GM23338 (cell line): Measurements from ENCODE around the gene B3GALT5. TPM values are rescaled to one million over a fixed set of nuclear protein-coding genes. Genes with fewer than 3 reads are reported as not detected.

Source experiments
- ATAC-seq: fragments of 200-7000 bp; cut with Tn5 transposase; 3 replicates; pipeline ENCODE4 v1.9.1; 2020
- DNase-seq: peaks from one replicate; pipeline ENCODE4 v3.0.0-alpha.2; 2015; ENCODE audit warnings: low spot score
- H2AFZ ChIP-seq: fragments of 200-600 bp; sonication (generic); 2 replicates; pipeline ENCODE4 v1.8.0; 2016; ENCODE audit warnings: antibody characterized with exemption, mild to moderate bottlenecking, moderate library complexity
- H3F3A ChIP-seq: fragments of 200-600 bp; sonication (generic); replicated peaks from 2 replicates; pipeline ENCODE4 v1.8.0; 2017; ENCODE audit warnings: antibody characterized with exemption, mixed run types, low read depth
- H3K27ac ChIP-seq: fragments of 200-600 bp; sonication (generic); 2 replicates; pipeline ENCODE4 v1.6.1; 2016; ENCODE audit warnings: low read depth
- H3K27me3 ChIP-seq: fragments of 200-600 bp; sonication (generic); 2 replicates; pipeline ENCODE4 v1.8.0; 2016; ENCODE audit warnings: mild to moderate bottlenecking, mixed run types, moderate library complexity; ENCODE audit not compliant: insufficient read depth
- H3K36me3 ChIP-seq: fragments of 200-600 bp; sonication (generic); 2 replicates; pipeline ENCODE4 v1.8.0; 2016; ENCODE audit warnings: mild to moderate bottlenecking; ENCODE audit not compliant: insufficient read depth
- H3K4me1 ChIP-seq: fragments of 200-600 bp; sonication (generic); 2 replicates; pipeline ENCODE4 v1.8.0; 2016; ENCODE audit warnings: mild to moderate bottlenecking, moderate library complexity; ENCODE audit not compliant: insufficient read depth
- H3K4me2 ChIP-seq: fragments of 200-600 bp; sonication (generic); 2 replicates; pipeline ENCODE4 v1.7.1; 2017; ENCODE audit warnings: mixed run types
- H3K4me3 ChIP-seq: fragments of 200-600 bp; sonication (generic); 2 replicates; pipeline ENCODE4 v1.6.1; 2016; ENCODE audit warnings: mixed run types
- H3K79me2 ChIP-seq: fragments of 200-600 bp; sonication (generic); replicated peaks from 2 replicates; pipeline ENCODE4 v1.8.0; 2017; ENCODE audit warnings: mild to moderate bottlenecking; ENCODE audit not compliant: insufficient read depth
- H3K9me2 ChIP-seq: fragments of 200-600 bp; sonication (generic); 2 replicates; pipeline ENCODE4 v1.8.0; 2017; ENCODE audit not compliant: insufficient read depth
- H4K20me1 ChIP-seq: fragments of 200-600 bp; sonication (generic); replicated peaks from 2 replicates; pipeline ENCODE4 v1.8.0; 2017; ENCODE audit warnings: mild to moderate bottlenecking; ENCODE audit not compliant: insufficient read depth
- H3K27ac Mint-ChIP-seq: 2 replicates; pipeline ENCODE4 v1.8.0; 2020; ENCODE audit warnings: inconsistent platforms, mild to moderate bottlenecking, moderate library complexity, mixed read lengths
- H3K27me3 Mint-ChIP-seq: 3 replicates; pipeline ENCODE4 v1.8.0; 2022; ENCODE audit warnings: low read depth, mild to moderate bottlenecking, moderate library complexity, mixed read lengths, inconsistent platforms; ENCODE audit not compliant: insufficient read depth, poor library complexity
- H3K36me3 Mint-ChIP-seq: 3 replicates; pipeline ENCODE4 v1.8.0; 2021; ENCODE audit warnings: low read depth, mild to moderate bottlenecking, inconsistent platforms, moderate library complexity, mixed read lengths
- H3K4me1 Mint-ChIP-seq: 3 replicates; pipeline ENCODE4 v1.8.0; 2020; ENCODE audit warnings: mild to moderate bottlenecking, inconsistent platforms, mixed read lengths
- H3K4me3 Mint-ChIP-seq: 3 replicates; pipeline ENCODE4 v1.8.0; 2021; ENCODE audit warnings: moderate library complexity, mild to moderate bottlenecking, inconsistent platforms, mixed read lengths
- H3K9me3 Mint-ChIP-seq: 3 replicates; pipeline ENCODE4 v1.8.0; 2020; ENCODE audit warnings: moderate library complexity, mild to moderate bottlenecking, inconsistent platforms, mixed read lengths
- CREB1 ChIP-seq: fragments of 250-450 bp; sonication (Bioruptor Pico); IDR thresholded peaks from 2 replicates; pipeline ENCODE4 v1.5.0; 2020; ENCODE audit warnings: low read depth, mild to moderate bottlenecking, moderate library complexity
- EZH2 ChIP-seq: fragments of 200-600 bp; sonication (generic); IDR thresholded peaks from one replicate; pipeline ENCODE4 v1.8.0; 2017; ENCODE audit warnings: antibody characterized with exemption, mild to moderate bottlenecking, low read depth; ENCODE audit not compliant: unreplicated experiment
- EZH2phosphoT487 ChIP-seq: fragments of 200-600 bp; sonication (generic); IDR thresholded peaks from one replicate; pipeline ENCODE4 v1.8.1; 2018; ENCODE audit warnings: antibody characterized with exemption; ENCODE audit not compliant: unreplicated experiment
- JUNB ChIP-seq: IDR thresholded peaks from one replicate; pipeline ENCODE4 v1.6.1; 2016; ENCODE audit warnings: antibody characterized with exemption; ENCODE audit not compliant: unreplicated experiment
- NANOG ChIP-seq: IDR thresholded peaks from 2 replicates; pipeline ENCODE4 v1.6.1; 2016; ENCODE audit warnings: antibody characterized with exemption, borderline replicate concordance
- POLR2AphosphoS5 ChIP-seq: IDR thresholded peaks from 2 replicates; pipeline ENCODE4 v1.6.1; 2016; ENCODE audit warnings: antibody characterized with exemption, low read depth
- STAT1 ChIP-seq: IDR thresholded peaks from one replicate; pipeline ENCODE4 v1.6.1; 2016; ENCODE audit warnings: antibody characterized with exemption; ENCODE audit not compliant: unreplicated experiment
- ZNF114 ChIP-seq: fragments of 250-450 bp; sonication (Bioruptor Pico); IDR thresholded peaks from 2 replicates; pipeline ENCODE4 v1.5.0; 2020; ENCODE audit warnings: mild to moderate bottlenecking, moderate library complexity
- ZNF331 ChIP-seq: fragments of 250-450 bp; sonication (Bioruptor Pico); IDR thresholded peaks from 2 replicates; pipeline ENCODE4 v1.5.0; 2020; ENCODE audit warnings: low read depth, mild to moderate bottlenecking, moderate library complexity
- polyA plus RNA-seq: library from polyadenylated mRNA; unstranded; fragments of >200 nt; fragmentation: Nextera tagmentation; extraction: Ambion mirVana; gene quantifications from 2 replicates; pipeline ENCODE4 v1.2.1, GENCODE V29; 2016
- total RNA-seq: library from RNA; depleted of rRNA; stranded (reverse); fragments of >200 nt; shearing (Covaris generic); gene quantifications from 2 replicates; pipeline ENCODE4 v1.2.3, GENCODE V29; 2014
- TF ChIP-seq, protein P1 (sequence below), 2 experiments: fragments of 200-600 bp in 1 of 2; sonication (generic) in 1 of 2; conservative IDR thresholded peaks; 2 replicates each; pipeline versions ENCODE4 v1.5.1 to v1.6.1; 2016 to 2017; ENCODE audit warnings: antibody characterized with exemption in 2 of 2, low read depth in 2 of 2, mild to moderate bottlenecking in 2 of 2, moderate library complexity in 1 of 2
- TF ChIP-seq, protein P2 (sequence below): IDR thresholded peaks from 2 replicates; pipeline ENCODE4 v1.6.1; 2016; ENCODE audit warnings: antibody characterized with exemption
- TF ChIP-seq, protein P3 (sequence below): fragments of 250-450 bp; sonication (Bioruptor Pico); IDR thresholded peaks from 2 replicates; pipeline ENCODE4 v1.5.0; 2020; ENCODE audit warnings: mild to moderate bottlenecking, moderate library complexity
- TF ChIP-seq, protein P4 (sequence below): IDR thresholded peaks from one replicate; pipeline ENCODE4 v1.6.1; 2018; ENCODE audit warnings: antibody characterized with exemption; ENCODE audit not compliant: unreplicated experiment

The B3GALT5 gene
- total and polyA plus RNA-seq, 2 experiments from 2014 or later: 6.2 to 37.5 TPM

DNA sequence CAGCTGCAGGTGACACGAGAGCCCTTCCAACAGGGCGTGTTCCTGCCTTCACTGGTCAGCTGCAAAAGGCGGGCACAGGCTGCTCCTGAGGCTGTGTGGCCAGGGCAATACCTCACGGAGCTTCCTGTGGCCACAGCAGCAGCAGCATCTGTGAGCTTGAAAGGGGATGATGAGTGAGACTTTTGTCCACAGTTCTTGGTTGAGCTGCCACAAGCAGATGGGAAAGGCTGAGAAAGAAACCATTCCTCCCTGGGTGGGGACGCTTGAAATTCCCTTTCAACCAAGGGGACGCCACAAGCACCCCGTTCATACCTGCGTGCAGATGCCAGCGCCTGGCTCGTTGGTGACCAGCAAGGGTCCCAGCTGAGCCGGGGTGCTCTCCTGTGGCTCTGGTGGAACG lies 37.6 kb downstream of the B3GALT5 start:
- peaks cover 31% of the 10 kb centered on the region for H3K79me2 ChIP-seq
- H3F3A ChIP-seq: peaks cover 2% of the 10 kb centered on the region; the same call in 1 of the 2 replicates
- H3K27me3 ChIP-seq: no peaks in the 10 kb centered on the region
- no peak overlapping the region for H3K27ac ChIP-seq
- DNase-seq (no peak), ATAC-seq (no peak)
- H3K4me2 ChIP-seq: no peak overlapping the region
- no peak overlapping the region for H3K4me3 ChIP-seq
- H3K4me3 Mint-ChIP-seq: no peak overlapping the region
- H3K36me3 ChIP-seq: peaks cover 32% of the 10 kb centered on the region
- no peak overlapping the region for H3K27ac Mint-ChIP-seq
- no peaks in the 10 kb centered on the region for H3K9me3 Mint-ChIP-seq
- H3K4me1 ChIP-seq: peaks cover 6% of the 10 kb centered on the region
- H3K9me2 ChIP-seq: peaks cover 6% of the 10 kb centered on the region; the same call in 1 of the 2 replicates
- peaks cover 6% of the 10 kb centered on the region for H3K27me3 Mint-ChIP-seq
- peaks cover 15% of the 10 kb centered on the region for H3K4me1 Mint-ChIP-seq
- no peaks in the 10 kb centered on the region for H4K20me1 ChIP-seq
- TF ChIP-seq POLR2AphosphoS5 (no peak), EZH2 (no peak), NANOG (no peak), CREB1 (CRISPR knock-in tag) (no peak), JUNB (no peak), ZNF331 (CRISPR knock-in tag) (no peak), ZNF114 (no peak), EZH2phosphoT487 (no peak), STAT1 (no peak)
- TF ChIP-seq, protein P1, sequence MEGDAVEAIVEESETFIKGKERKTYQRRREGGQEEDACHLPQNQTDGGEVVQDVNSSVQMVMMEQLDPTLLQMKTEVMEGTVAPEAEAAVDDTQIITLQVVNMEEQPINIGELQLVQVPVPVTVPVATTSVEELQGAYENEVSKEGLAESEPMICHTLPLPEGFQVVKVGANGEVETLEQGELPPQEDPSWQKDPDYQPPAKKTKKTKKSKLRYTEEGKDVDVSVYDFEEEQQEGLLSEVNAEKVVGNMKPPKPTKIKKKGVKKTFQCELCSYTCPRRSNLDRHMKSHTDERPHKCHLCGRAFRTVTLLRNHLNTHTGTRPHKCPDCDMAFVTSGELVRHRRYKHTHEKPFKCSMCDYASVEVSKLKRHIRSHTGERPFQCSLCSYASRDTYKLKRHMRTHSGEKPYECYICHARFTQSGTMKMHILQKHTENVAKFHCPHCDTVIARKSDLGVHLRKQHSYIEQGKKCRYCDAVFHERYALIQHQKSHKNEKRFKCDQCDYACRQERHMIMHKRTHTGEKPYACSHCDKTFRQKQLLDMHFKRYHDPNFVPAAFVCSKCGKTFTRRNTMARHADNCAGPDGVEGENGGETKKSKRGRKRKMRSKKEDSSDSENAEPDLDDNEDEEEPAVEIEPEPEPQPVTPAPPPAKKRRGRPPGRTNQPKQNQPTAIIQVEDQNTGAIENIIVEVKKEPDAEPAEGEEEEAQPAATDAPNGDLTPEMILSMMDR (conservative IDR thresholded peaks at IDR 0.05; ENCODE audit: low read depth in 2 of 2): no peak
- TF ChIP-seq, protein P2, sequence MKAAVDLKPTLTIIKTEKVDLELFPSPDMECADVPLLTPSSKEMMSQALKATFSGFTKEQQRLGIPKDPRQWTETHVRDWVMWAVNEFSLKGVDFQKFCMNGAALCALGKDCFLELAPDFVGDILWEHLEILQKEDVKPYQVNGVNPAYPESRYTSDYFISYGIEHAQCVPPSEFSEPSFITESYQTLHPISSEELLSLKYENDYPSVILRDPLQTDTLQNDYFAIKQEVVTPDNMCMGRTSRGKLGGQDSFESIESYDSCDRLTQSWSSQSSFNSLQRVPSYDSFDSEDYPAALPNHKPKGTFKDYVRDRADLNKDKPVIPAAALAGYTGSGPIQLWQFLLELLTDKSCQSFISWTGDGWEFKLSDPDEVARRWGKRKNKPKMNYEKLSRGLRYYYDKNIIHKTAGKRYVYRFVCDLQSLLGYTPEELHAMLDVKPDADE: no peak
- TF ChIP-seq, protein P3, sequence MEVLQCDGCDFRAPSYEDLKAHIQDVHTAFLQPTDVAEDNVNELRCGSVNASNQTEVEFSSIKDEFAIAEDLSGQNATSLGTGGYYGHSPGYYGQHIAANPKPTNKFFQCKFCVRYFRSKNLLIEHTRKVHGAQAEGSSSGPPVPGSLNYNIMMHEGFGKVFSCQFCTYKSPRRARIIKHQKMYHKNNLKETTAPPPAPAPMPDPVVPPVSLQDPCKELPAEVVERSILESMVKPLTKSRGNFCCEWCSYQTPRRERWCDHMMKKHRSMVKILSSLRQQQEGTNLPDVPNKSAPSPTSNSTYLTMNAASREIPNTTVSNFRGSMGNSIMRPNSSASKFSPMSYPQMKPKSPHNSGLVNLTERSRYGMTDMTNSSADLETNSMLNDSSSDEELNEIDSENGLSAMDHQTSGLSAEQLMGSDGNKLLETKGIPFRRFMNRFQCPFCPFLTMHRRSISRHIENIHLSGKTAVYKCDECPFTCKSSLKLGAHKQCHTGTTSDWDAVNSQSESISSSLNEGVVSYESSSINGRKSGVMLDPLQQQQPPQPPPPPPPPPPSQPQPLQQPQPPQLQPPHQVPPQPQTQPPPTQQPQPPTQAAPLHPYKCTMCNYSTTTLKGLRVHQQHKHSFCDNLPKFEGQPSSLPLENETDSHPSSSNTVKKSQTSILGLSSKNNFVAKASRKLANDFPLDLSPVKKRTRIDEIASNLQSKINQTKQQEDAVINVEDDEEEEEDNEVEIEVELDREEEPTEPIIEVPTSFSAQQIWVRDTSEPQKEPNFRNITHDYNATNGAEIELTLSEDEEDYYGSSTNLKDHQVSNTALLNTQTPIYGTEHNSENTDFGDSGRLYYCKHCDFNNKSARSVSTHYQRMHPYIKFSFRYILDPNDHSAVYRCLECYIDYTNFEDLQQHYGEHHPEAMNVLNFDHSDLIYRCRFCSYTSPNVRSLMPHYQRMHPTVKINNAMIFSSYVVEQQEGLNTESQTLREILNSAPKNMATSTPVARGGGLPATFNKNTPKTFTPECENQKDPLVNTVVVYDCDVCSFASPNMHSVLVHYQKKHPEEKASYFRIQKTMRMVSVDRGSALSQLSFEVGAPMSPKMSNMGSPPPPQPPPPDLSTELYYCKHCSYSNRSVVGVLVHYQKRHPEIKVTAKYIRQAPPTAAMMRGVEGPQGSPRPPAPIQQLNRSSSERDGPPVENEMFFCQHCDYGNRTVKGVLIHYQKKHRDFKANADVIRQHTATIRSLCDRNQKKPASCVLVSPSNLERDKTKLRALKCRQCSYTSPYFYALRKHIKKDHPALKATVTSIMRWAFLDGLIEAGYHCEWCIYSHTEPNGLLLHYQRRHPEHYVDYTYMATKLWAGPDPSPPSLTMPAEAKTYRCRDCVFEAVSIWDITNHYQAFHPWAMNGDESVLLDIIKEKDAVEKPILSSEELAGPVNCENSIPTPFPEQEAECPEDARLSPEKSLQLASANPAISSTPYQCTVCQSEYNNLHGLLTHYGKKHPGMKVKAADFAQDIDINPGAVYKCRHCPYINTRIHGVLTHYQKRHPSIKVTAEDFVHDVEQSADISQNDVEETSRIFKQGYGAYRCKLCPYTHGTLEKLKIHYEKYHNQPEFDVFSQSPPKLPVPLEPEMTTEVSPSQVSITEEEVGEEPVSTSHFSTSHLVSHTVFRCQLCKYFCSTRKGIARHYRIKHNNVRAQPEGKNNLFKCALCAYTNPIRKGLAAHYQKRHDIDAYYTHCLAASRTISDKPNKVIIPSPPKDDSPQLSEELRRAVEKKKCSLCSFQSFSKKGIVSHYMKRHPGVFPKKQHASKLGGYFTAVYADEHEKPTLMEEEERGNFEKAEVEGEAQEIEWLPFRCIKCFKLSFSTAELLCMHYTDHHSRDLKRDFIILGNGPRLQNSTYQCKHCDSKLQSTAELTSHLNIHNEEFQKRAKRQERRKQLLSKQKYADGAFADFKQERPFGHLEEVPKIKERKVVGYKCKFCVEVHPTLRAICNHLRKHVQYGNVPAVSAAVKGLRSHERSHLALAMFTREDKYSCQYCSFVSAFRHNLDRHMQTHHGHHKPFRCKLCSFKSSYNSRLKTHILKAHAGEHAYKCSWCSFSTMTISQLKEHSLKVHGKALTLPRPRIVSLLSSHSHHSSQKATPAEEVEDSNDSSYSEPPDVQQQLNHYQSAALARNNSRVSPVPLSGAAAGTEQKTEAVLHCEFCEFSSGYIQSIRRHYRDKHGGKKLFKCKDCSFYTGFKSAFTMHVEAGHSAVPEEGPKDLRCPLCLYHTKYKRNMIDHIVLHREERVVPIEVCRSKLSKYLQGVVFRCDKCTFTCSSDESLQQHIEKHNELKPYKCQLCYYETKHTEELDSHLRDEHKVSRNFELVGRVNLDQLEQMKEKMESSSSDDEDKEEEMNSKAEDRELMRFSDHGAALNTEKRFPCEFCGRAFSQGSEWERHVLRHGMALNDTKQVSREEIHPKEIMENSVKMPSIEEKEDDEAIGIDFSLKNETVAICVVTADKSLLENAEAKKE: no peak
- TF ChIP-seq, protein P4, sequence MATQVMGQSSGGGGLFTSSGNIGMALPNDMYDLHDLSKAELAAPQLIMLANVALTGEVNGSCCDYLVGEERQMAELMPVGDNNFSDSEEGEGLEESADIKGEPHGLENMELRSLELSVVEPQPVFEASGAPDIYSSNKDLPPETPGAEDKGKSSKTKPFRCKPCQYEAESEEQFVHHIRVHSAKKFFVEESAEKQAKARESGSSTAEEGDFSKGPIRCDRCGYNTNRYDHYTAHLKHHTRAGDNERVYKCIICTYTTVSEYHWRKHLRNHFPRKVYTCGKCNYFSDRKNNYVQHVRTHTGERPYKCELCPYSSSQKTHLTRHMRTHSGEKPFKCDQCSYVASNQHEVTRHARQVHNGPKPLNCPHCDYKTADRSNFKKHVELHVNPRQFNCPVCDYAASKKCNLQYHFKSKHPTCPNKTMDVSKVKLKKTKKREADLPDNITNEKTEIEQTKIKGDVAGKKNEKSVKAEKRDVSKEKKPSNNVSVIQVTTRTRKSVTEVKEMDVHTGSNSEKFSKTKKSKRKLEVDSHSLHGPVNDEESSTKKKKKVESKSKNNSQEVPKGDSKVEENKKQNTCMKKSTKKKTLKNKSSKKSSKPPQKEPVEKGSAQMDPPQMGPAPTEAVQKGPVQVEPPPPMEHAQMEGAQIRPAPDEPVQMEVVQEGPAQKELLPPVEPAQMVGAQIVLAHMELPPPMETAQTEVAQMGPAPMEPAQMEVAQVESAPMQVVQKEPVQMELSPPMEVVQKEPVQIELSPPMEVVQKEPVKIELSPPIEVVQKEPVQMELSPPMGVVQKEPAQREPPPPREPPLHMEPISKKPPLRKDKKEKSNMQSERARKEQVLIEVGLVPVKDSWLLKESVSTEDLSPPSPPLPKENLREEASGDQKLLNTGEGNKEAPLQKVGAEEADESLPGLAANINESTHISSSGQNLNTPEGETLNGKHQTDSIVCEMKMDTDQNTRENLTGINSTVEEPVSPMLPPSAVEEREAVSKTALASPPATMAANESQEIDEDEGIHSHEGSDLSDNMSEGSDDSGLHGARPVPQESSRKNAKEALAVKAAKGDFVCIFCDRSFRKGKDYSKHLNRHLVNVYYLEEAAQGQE: no peak
- H2AFZ ChIP-seq: no peak overlapping the region
- peaks cover 99% of the 10 kb centered on the region for H3K36me3 Mint-ChIP-seq
